Measurements from ENCODE around the gene PPP2R3C.
A peak's percentile ranks its signal among the peaks of the same experiment; 100 is the strongest.
"Not testable (repeated sequence)": the region's sequence is repeated elsewhere in the genome, so short reads cannot be mapped to it uniquely, and the experiment has no call there.

PPP2R3C gene

GRCh38 chr14:35124127-35124526 lies 2.3 kb upstream of the PPP2R3C start:
- DNase-seq (ENCODE audit: low read depth): no peak

GRCh38 chr14:35123388-35123703 lies 1.6 kb upstream of the PPP2R3C start:
- DNase-seq (ENCODE audit: low read depth): no peak

GRCh38 chr14:35122696-35123387 lies 1.1 kb upstream of the PPP2R3C start:
- DNase-seq (ENCODE audit: low read depth): no peak

- no peak for DNase-seq (ENCODE audit: low read depth)
These were observed 534 bp downstream of the PPP2R3C start for GRCh38 chr14:35121026-35121886.

- DNase-seq (ENCODE audit: low read depth): no peak
These were observed 4.7 kb downstream of the PPP2R3C start for GRCh38 chr14:35117112-35117511.

- no peak for DNase-seq (ENCODE audit: low read depth)
These were observed 5.5 kb downstream of the PPP2R3C start for GRCh38 chr14:35116242-35116641.

GRCh38 chr14:35114036-35114435 lies 7.8 kb downstream of the PPP2R3C start:
- DNase-seq (ENCODE audit: low read depth): no peak

- DNase-seq (ENCODE audit: low read depth): no peak
These were observed 8.4 kb downstream of the PPP2R3C start for GRCh38 chr14:35113308-35113950.

GRCh38 chr14:35112641-35113040 lies 9.1 kb downstream of the PPP2R3C start:
- no peak for DNase-seq (ENCODE audit: low read depth)

- DNase-seq (ENCODE audit: low read depth): no peak
These were observed 13.9 kb downstream of the PPP2R3C start for GRCh38 chr14:35107866-35108265.

- not testable (repeated sequence) for DNase-seq (ENCODE audit: low read depth)
These were observed 27.1 kb downstream of the PPP2R3C start for GRCh38 chr14:35094645-35095044.

- DNase-seq (ENCODE audit: low read depth): peak; percentile 17
These were observed 33.3 kb downstream of the PPP2R3C start for GRCh38 chr14:35088514-35088913.

- no peak for DNase-seq (ENCODE audit: low read depth)
These were observed 36.3 kb downstream of the PPP2R3C start for GRCh38 chr14:35085441-35085840.

GRCh38 chr14:35083530-35084150 lies 38.1 kb downstream of the PPP2R3C start:
- no peak for DNase-seq (ENCODE audit: low read depth)

GRCh38 chr14:35079742-35080141 lies 42.0 kb downstream of the PPP2R3C start:
- no peak for DNase-seq (ENCODE audit: low read depth)

GRCh38 chr14:35078082-35078481 lies 43.7 kb downstream of the PPP2R3C start:
- DNase-seq (ENCODE audit: low read depth): no peak

- DNase-seq (ENCODE audit: low read depth): no peak
These were observed 48.3 kb downstream of the PPP2R3C start for GRCh38 chr14:35073486-35073885.

GRCh38 chr14:35072226-35072625 lies 49.6 kb downstream of the PPP2R3C start:
- no peak for DNase-seq (ENCODE audit: low read depth)

GRCh38 chr14:35068238-35069012 lies 53.4 kb downstream of the PPP2R3C start:
- no peak for DNase-seq (ENCODE audit: low read depth)

GRCh38 chr14:35065731-35066130 lies 56.1 kb downstream of the PPP2R3C start:
- DNase-seq (ENCODE audit: low read depth): not testable (repeated sequence)

- not testable (repeated sequence) for DNase-seq (ENCODE audit: low read depth)
These were observed 60.5 kb downstream of the PPP2R3C start for GRCh38 chr14:35061113-35061791.
